Endothelial cell of umbilical vein (primary cell): ENCODE data around the gene SIRT4. TPM values are rescaled to one million over a fixed set of nuclear protein-coding genes. Genes with fewer than 3 reads are reported as not detected.

Experiments used
- BruUV-seq: library from RNA; stranded (reverse); fragments of 400-500 nt; replicated peaks from 2 replicates; lab custom pipeline; 2021; lab: Mats Ljungman, UMichigan
- CTCF ChIA-PET: fragments of 300-600, 350-600 bp; sonication (Branson Sonifier 250); formaldehyde crosslinking; loops from one replicate; lab custom pipeline; 2021; ENCODE audit warnings: antibody characterized with exemption, inconsistent platforms; lab: Charles Lee
- POLR2A ChIA-PET: fragments of 300-600, 350-600 bp; sonication (Branson Sonifier 250); formaldehyde crosslinking; loops from one replicate; lab custom pipeline; 2021; ENCODE audit warnings: antibody characterized with exemption, inconsistent platforms; lab: Charles Lee
- DNase-seq: peaks from one replicate; pipeline ENCODE4 v3.0.0-alpha.2; 2011; ENCODE audit warnings: low read depth, low spot score
- FAIRE-seq: peaks from 2 replicates; lab custom pipeline; 2011; peaks lifted over from hg19 to GRCh38; lab: Jason Lieb, UNC
- H2AFZ ChIP-seq: 2 replicates; pipeline ENCODE4 v1.6.0; 2012; ENCODE audit warnings: low read depth, low read length, control low read depth, inconsistent platforms
- H3K27ac ChIP-seq: 2 replicates; pipeline ENCODE4 v1.5.1; 2011; ENCODE audit warnings: low read depth, mild to moderate bottlenecking, control low read depth, low read length, moderate library complexity; ENCODE audit not compliant: insufficient read depth
- H3K27me3 ChIP-seq, 2 experiments: 2 replicates each; pipeline versions ENCODE4 v1.6.0 to v1.6.1; 2011; ENCODE audit warnings: low read length in 2 of 2, mixed read lengths in 1 of 2; ENCODE audit not compliant: control insufficient read depth in 2 of 2, insufficient read depth in 2 of 2
- H3K36me3 ChIP-seq, 2 experiments: 2 replicates in 1 of 2; 3 replicates in 1 of 2; pipeline ENCODE4 v1.5.1; 2011; ENCODE audit warnings: low read length in 2 of 2, mild to moderate bottlenecking in 1 of 2, moderate library complexity in 1 of 2; ENCODE audit not compliant: control insufficient read depth in 2 of 2, insufficient read depth in 2 of 2; ENCODE audit errors: extremely low read depth in 1 of 2
- H3K4me1 ChIP-seq: 3 replicates; pipeline ENCODE4 v1.5.1; 2011; ENCODE audit warnings: mild to moderate bottlenecking, low read length; ENCODE audit not compliant: control insufficient read depth, insufficient read depth; ENCODE audit errors: extremely low read depth
- H3K4me2 ChIP-seq: 2 replicates; pipeline ENCODE4 v1.6.1; 2011; ENCODE audit warnings: low read length, control low read depth, mixed read lengths; ENCODE audit not compliant: insufficient read depth
- H3K4me3 ChIP-seq, 3 experiments: fragments of 200-600 bp in 1 of 3; sonication (generic), shearing (Covaris generic) in 1 of 3; replicated peaks in 1 of 3; 2 replicates each; pipeline ENCODE4 v1.5.1; 2011 to 2016; ENCODE audit warnings: control low read depth in 3 of 3, low read length in 3 of 3, mild to moderate bottlenecking in 2 of 3, inconsistent platforms in 1 of 3, low read depth in 1 of 3, moderate library complexity in 1 of 3; ENCODE audit not compliant: insufficient read depth in 1 of 3
- H3K79me2 ChIP-seq: 2 replicates; pipeline ENCODE4 v1.6.0; 2012; ENCODE audit warnings: low read length, inconsistent platforms; ENCODE audit not compliant: control insufficient read depth, insufficient read depth
- H3K9ac ChIP-seq: replicated peaks from 2 replicates; pipeline ENCODE3; 2011; ENCODE audit warnings: low read length, control low read depth; ENCODE audit not compliant: insufficient read depth; ENCODE audit errors: extremely low read depth
- H3K9me1 ChIP-seq: replicated peaks from 3 replicates; pipeline ENCODE4 v1.6.0; 2011; ENCODE audit warnings: mild to moderate bottlenecking, low read length; ENCODE audit not compliant: control insufficient read depth, insufficient read depth; ENCODE audit errors: extremely low read depth
- H3K9me3 ChIP-seq: replicated peaks from 2 replicates; pipeline ENCODE4 v1.5.1; 2012; ENCODE audit warnings: low read length, inconsistent platforms; ENCODE audit not compliant: control insufficient read depth, insufficient read depth
- H4K20me1 ChIP-seq: replicated peaks from 2 replicates; pipeline ENCODE3; 2011; ENCODE audit warnings: mild to moderate bottlenecking, low read length; ENCODE audit not compliant: control insufficient read depth, insufficient read depth; ENCODE audit errors: extremely low read depth
- CTCF ChIP-seq, 2 donors: IDR thresholded peaks; 1 replicate in 1 of 2; 2 replicates in 1 of 2; pipeline ENCODE4 v1.5.1; 2011; ENCODE audit warnings: low read length in 2 of 2, mild to moderate bottlenecking in 2 of 2, moderate library complexity in 2 of 2, control low read depth in 1 of 2, inconsistent platforms in 1 of 2, low read depth in 1 of 2; ENCODE audit not compliant: insufficient read depth in 1 of 2; ENCODE audit errors: extremely low read depth in 1 of 2
- EZH2 ChIP-seq: IDR thresholded peaks from 2 replicates; pipeline ENCODE4 v1.6.1; 2012; ENCODE audit warnings: borderline replicate concordance, low read depth, mild to moderate bottlenecking, moderate library complexity, low read length, inconsistent platforms; ENCODE audit not compliant: severe bottlenecking
- FOS ChIP-seq: IDR thresholded peaks from 2 replicates; pipeline ENCODE4 v1.6.1; 2011; ENCODE audit warnings: mild to moderate bottlenecking, low read length, moderate library complexity, borderline replicate concordance; ENCODE audit not compliant: insufficient read depth
- GATA2 ChIP-seq: IDR thresholded peaks from 2 replicates; pipeline ENCODE4 v1.7.0; 2011; ENCODE audit warnings: low read depth, mild to moderate bottlenecking, moderate library complexity, mixed read lengths, low read length; ENCODE audit not compliant: insufficient read length, insufficient read depth
- JUN ChIP-seq: IDR thresholded peaks from 2 replicates; pipeline ENCODE4 v1.6.1; 2011; ENCODE audit warnings: borderline replicate concordance, low read depth; ENCODE audit not compliant: insufficient read length, insufficient read depth
- MAX ChIP-seq: IDR thresholded peaks from 2 replicates; pipeline ENCODE4 v1.6.1; 2011; ENCODE audit not compliant: insufficient read depth, insufficient read length
- MYC ChIP-seq: IDR thresholded peaks from one replicate; pipeline ENCODE4 v1.6.1; 2011; ENCODE audit warnings: mild to moderate bottlenecking, low read depth, low read length
- POLR2A ChIP-seq: IDR thresholded peaks from 2 replicates; pipeline ENCODE4 v1.6.1; 2012; ENCODE audit warnings: low read depth, mild to moderate bottlenecking, control low read depth, low read length
- POLR2AphosphoS5 ChIP-seq: IDR thresholded peaks from 2 replicates; pipeline ENCODE4 v1.6.1; 2012; ENCODE audit warnings: low read depth, mild to moderate bottlenecking, control low read depth, low read length, moderate library complexity; ENCODE audit not compliant: insufficient read depth
- dilution Hi-C: fragments of 300-500 bp; cut with MboI; formaldehyde crosslinking; loops from one replicate; pipeline ENCODE4 v1.15.0; 2019; ENCODE audit warnings: low sequenced_read_pairs; ENCODE audit not compliant: extremely low pct_ligation_motif_present
- intact Hi-C: fragments of 100-400 bp; cut with micrococcal nuclease; formaldehyde crosslinking; loops from one replicate; pipeline ENCODE4 v1.10.0; 2022
- polyA plus RNA-seq, 4 experiments: library from polyadenylated mRNA; depleted of rRNA in 3 of 4; stranded (reverse) in 3 of 4; unstranded in 1 of 4; fragments of >200 nt; gene quantifications; 2 replicates each; pipeline versions ENCODE4 v1.2.1 to v1.2.3, GENCODE V29; 2011 to 2012; ENCODE audit warnings: missing spikeins in 1 of 4
- total RNA-seq: library from RNA; stranded (reverse); gene quantifications from 2 replicates; pipeline ENCODE4 v1.2.3, GENCODE V29; 2021

The SIRT4 gene
- total and polyA plus RNA-seq, 2 donors (not counting 3 experiments of a cell fraction or from before 2014, with no cell fraction given), result 0.79 to 1.2 TPM

- dilution Hi-C loops, result no loop called here
- FAIRE-seq, result no peak
Observed at GRCh38 chr12:120346681-120347080, 44.6 kb downstream of the SIRT4 start.

More at GRCh38 chr12:120346681-120347080, 44.6 kb downstream of the SIRT4 start:
- Histone ChIP-seq H3K4me1 (no peaks in the 10 kb centered on the region), H2AFZ (no peak overlapping the region), H3K27ac (no peak overlapping the region), H3K4me2 (no peak overlapping the region), H3K9me1 (no peaks in the 10 kb centered on the region), H3K27me3 (peaks cover 3 to 9% of the 10 kb centered on the region in 2 experiments), H3K9ac (no peak overlapping the region), H3K79me2 (no peaks in the 10 kb centered on the region), H3K36me3 (no peaks in the 10 kb centered on the region), H3K9me3 (no peaks in the 10 kb centered on the region), H4K20me1 (no peaks in the 10 kb centered on the region), H3K4me3 (no peak overlapping the region)
- BruUV-seq, result no TSS peak
- no peak for TF ChIP-seq FOS
- TF ChIP-seq CTCF (IDR thresholded peaks at IDR 0.05; ENCODE audit: extremely low read depth in 1 of 2, insufficient read depth in 1 of 2, low read depth in 1 of 2, low read length in 2 of 2), result no peak
- no peak for TF ChIP-seq EZH2
- TF ChIP-seq JUN, result no peak
- no peak for TF ChIP-seq POLR2AphosphoS5
- no peak for TF ChIP-seq MYC
- no peak for TF ChIP-seq GATA2
- TF ChIP-seq MAX, result no peak
- TF ChIP-seq POLR2A, result no peak
- POLR2A ChIA-PET, result no interaction called here
- DNase-seq, result no peak
- intact Hi-C loops, result no loop called here
- CTCF ChIA-PET, result interaction anchor here (1.1 to 1.4 kb wide), 3 partner anchors 10 to 21 kb away, joined by 3 read pairs; no protein-coding TSS in a partner anchor
